ENCODE results near the gene MYL11.

MYL11 gene

DNA sequence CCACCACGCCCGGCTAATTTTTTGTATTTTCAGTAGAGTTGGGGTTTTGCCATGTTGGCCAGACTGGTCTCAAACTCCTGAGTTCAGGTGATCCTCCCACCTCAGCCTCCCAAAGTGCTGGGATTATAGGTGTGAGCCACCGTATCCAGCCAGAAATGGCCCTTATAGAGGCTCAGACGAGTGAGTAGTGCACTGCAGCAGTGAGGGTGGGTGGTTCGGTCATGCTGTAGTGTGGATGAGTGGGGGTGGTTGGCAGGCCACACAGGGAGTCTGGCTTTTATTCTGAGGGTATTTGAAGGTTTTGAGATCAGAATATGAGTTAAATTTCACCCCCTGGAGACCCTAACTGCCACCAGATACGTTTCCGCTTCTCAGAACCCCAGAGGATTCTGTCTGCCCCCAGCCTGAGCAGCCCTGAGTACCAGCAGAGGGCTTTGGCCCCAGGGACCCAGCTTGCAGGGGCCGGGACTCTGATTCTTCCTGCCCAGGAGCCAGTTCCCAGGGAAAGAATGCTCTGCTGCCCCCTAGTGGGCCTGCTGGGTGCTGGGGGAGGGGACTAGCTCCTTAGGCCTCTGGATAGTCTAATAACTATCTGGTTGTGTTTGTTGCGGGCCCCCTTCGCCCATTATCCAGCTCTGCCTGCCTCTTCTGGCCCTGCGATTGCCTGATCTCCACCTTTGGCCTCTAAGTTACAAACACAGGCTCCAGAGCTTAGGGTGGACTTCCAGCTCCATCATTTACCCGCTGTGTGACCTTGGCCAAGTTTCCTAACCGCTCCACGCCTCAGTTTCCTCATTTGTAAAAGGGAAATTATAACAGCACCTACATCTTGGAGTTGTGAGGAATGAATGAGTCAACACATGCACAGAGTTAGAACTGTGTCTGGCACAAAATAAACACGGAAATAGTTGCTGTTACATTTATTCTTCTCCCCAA is 34.8 kb downstream of the MYL11 start:
- no peak overlapping the region for H3K27ac ChIP-seq (ENCODE audit: low read length)
- H3K36me3 ChIP-seq (ENCODE audit: control insufficient read depth in 2 of 2, insufficient read depth in 2 of 2, low read length in 2 of 2), result peaks cover 13% of the 10 kb centered on the region in 2 donors
- no peaks in the 10 kb centered on the region for H3K27me3 ChIP-seq (ENCODE audit: control insufficient read depth in 1 of 2, insufficient read depth in 2 of 2, low read length in 2 of 2)
- H3K4me1 ChIP-seq (ENCODE audit: control insufficient read depth, insufficient read depth, low read length), result peaks cover 27% of the 10 kb centered on the region
- H3K9ac ChIP-seq (ENCODE audit: low read length in 2 of 2), result peak overlapping the region; percentile 7 to 36
- peak overlapping the region in 1 of 2 donors; percentile 47 for H3K4me3 ChIP-seq (ENCODE audit: low read length in 2 of 2)
- H3K9me3 ChIP-seq (ENCODE audit: control insufficient read depth in 2 of 2, low read length in 2 of 2), result no peaks in the 10 kb centered on the region

DNA sequence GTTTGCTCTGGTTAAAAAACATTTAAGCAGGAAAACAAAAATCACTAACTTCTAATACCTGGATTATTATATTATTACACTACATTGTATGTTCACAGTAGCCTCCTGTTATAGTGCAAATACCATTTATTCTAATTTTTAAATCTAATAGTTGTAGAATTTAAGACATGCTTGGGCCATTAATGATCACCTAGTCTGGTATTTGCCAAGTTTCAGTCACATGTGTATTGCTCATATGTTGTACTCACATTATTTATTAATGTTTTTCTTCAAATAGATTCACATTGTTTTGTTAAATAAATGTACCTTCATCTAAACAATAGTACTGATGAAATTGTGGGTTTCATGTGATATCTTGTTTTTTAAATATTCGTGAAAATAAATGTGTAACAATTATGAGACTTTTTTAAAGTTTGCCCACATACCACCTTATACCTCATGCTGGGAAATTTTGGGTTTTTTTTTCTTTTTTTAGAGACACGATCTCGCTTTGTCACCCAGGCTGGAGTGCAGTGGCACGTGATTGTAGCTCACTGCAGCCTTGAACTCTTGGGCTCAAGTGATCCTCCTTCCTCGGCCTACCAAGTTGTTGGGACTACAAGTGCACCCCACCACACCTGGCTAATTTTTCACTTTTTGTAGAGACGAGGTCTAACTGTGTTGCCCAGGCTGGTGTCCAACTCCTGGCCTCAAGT is 38.7 kb downstream of the MYL11 start:
- Histone ChIP-seq H3K4me3 (ENCODE audit: low read length in 2 of 2) (no peak overlapping the region), H3K36me3 (ENCODE audit: control insufficient read depth in 2 of 2, insufficient read depth in 2 of 2, low read length in 2 of 2) (peaks cover 13% of the 10 kb centered on the region in 2 donors), H3K9ac (ENCODE audit: low read length in 2 of 2) (no peak overlapping the region), H3K27ac (ENCODE audit: low read length) (no peak overlapping the region), H3K9me3 (ENCODE audit: control insufficient read depth in 2 of 2, low read length in 2 of 2) (no peaks in the 10 kb centered on the region), H3K27me3 (ENCODE audit: control insufficient read depth in 1 of 2, insufficient read depth in 2 of 2, low read length in 2 of 2) (no peaks in the 10 kb centered on the region), H3K4me1 (ENCODE audit: control insufficient read depth, insufficient read depth, low read length) (peaks cover 32% of the 10 kb centered on the region)

DNA sequence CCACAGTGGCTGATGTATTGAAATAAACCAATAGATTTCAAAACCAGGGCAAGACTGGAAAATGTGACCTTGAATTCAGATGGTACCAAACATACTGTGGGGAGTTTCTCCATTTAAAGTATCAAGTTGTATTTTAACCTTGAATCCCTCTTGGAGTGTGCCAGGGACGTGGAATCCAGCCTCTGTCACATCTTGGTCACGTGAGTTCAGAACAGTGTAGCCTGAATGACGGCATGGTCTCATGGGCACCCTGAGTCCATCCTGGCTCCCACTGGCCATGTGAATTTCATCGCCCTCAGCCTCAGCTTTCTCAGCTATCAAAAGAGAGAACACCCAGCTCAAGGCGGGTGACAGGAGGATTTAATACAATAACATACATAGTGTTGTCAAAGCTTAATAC is 39.6 kb downstream of the MYL11 start:
- Histone ChIP-seq H3K9me3 (ENCODE audit: control insufficient read depth in 2 of 2, low read length in 2 of 2) (no peaks in the 10 kb centered on the region), H3K36me3 (ENCODE audit: control insufficient read depth in 2 of 2, insufficient read depth in 2 of 2, low read length in 2 of 2) (peaks cover 13% of the 10 kb centered on the region in 2 donors), H3K4me1 (ENCODE audit: control insufficient read depth, insufficient read depth, low read length) (peaks cover 27% of the 10 kb centered on the region), H3K27ac (ENCODE audit: low read length) (no peak overlapping the region), H3K27me3 (ENCODE audit: control insufficient read depth in 1 of 2, insufficient read depth in 2 of 2, low read length in 2 of 2) (no peaks in the 10 kb centered on the region), H3K9ac (ENCODE audit: low read length in 2 of 2) (no peak overlapping the region), H3K4me3 (ENCODE audit: low read length in 2 of 2) (no peak overlapping the region)

- Histone ChIP-seq H3K4me1 (ENCODE audit: control insufficient read depth, insufficient read depth, low read length) (peaks cover 20% of the 10 kb centered on the region), H3K36me3 (ENCODE audit: control insufficient read depth in 2 of 2, insufficient read depth in 2 of 2, low read length in 2 of 2) (peaks cover 13% of the 10 kb centered on the region in 2 donors), H3K9ac (ENCODE audit: low read length in 2 of 2) (peak overlapping the region in 1 of 2 donors; percentile 21), H3K4me3 (ENCODE audit: low read length in 2 of 2) (no peak overlapping the region), H3K9me3 (ENCODE audit: control insufficient read depth in 2 of 2, low read length in 2 of 2) (no peaks in the 10 kb centered on the region), H3K27ac (ENCODE audit: low read length) (no peak overlapping the region), H3K27me3 (ENCODE audit: control insufficient read depth in 1 of 2, insufficient read depth in 2 of 2, low read length in 2 of 2) (no peaks in the 10 kb centered on the region)
Observed at GRCh38 chr16:30416047-30416603, 41.5 kb downstream of the MYL11 start.

DNA sequence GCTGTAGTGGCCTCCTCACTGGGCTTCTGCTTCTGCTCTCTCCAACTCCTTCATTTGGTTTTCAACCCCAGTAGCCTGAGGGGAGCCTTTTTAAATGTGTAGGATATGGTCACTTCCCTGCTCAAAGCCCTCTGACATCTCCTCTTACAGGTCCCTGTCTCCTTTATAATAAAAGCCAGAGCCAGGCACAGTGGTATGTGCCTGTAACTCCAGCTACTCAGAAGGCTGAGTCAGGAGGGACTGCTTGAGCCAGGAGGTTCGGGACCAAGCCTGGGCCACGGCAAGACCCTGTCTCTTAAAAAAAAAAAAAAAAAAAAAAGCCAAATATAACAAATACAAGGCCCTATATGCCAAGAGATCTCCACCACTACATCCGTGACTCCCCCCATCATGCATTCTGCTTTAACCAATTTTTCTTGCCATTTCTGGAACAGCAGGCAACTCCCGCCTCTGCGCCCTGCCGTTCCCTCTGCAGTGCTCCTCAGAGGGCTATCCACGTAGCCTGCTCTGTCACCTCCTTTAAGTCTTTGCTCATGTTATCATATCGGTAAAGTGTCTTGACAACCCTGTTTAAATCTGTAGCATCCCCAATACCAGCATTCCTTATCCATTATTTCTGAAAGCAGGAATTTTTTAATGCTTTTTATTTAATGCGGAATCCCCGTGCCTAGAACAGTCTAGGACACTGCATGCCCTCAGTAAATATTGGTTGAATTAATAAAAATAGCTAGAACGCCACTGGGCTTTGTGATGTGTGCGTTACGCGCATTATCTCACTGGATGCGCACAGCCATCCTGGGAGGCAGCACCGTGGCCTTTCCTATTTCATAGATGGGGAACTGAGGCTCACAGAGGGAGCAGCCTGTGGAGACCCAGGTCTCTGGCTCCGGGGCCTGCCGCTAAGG is 42.3 kb downstream of the MYL11 start:
- peak overlapping the region; percentile 60 to 79 for H3K4me3 ChIP-seq (ENCODE audit: low read length in 2 of 2)
- H3K9me3 ChIP-seq (ENCODE audit: control insufficient read depth in 2 of 2, low read length in 2 of 2), result no peaks in the 10 kb centered on the region
- peaks cover 20% of the 10 kb centered on the region for H3K4me1 ChIP-seq (ENCODE audit: control insufficient read depth, insufficient read depth, low read length)
- H3K27ac ChIP-seq (ENCODE audit: low read length), result peak overlapping the region; percentile 18
- peaks cover 10 to 11% of the 10 kb centered on the region in 2 donors for H3K36me3 ChIP-seq (ENCODE audit: control insufficient read depth in 2 of 2, insufficient read depth in 2 of 2, low read length in 2 of 2)
- H3K9ac ChIP-seq (ENCODE audit: low read length in 2 of 2), result peak overlapping the region; percentile 60 to 64
- no peaks in the 10 kb centered on the region for H3K27me3 ChIP-seq (ENCODE audit: control insufficient read depth in 1 of 2, insufficient read depth in 2 of 2, low read length in 2 of 2)

GRCh38 chr16:30417529-30418349 is 43.1 kb downstream of the MYL11 start:
- peak overlapping the region; percentile 60 to 79 for H3K4me3 ChIP-seq (ENCODE audit: low read length in 2 of 2)
- peak overlapping the region; percentile 58 for H3K27ac ChIP-seq (ENCODE audit: low read length)

DNA sequence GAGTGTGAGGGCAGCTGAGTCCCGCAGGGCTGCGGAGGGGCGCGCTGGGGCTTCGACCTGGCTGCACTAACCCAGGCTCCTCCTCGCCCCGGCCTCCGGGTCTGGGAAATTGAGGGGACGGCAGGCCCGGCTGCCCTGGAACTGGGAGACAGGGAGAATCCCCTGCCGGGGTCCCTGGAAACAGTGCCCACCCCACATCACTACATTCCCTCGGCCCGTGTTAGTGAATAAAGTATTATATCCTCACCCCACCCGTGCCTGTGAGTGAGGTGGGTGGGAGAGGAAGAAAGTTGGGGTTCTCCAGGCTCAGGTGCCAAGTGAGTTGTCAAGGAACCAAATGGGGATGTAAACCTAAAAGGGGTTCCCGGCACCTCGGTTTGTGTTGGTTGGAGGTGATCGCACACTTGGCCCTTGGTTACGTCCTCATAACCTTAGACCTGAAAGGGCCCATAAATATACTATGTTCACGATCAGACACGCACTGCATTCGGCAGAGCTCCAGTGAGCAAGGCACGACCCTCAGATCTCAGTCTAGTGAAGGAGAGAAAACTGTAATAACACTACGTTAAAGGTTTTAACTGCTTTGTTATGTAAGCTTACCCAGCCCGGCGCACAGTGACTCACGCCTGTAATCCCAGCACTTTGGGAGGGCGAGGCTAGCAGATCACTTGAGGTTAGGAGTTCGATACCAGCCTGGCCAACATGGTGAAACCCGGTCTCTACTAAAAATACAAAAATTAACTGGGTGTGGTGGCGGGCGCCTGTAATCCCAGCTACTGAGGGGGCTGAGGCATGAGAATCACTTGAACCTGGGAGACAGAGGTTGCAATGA is 44.0 kb downstream of the MYL11 start:
- Histone ChIP-seq H3K36me3 (ENCODE audit: control insufficient read depth in 2 of 2, insufficient read depth in 2 of 2, low read length in 2 of 2) (peaks cover 12% of the 10 kb centered on the region in 2 donors), H3K9ac (ENCODE audit: low read length in 2 of 2) (peak overlapping the region; percentile 51 to 57), H3K27ac (ENCODE audit: low read length) (peak overlapping the region; percentile 58), H3K27me3 (ENCODE audit: control insufficient read depth in 1 of 2, insufficient read depth in 2 of 2, low read length in 2 of 2) (no peaks in the 10 kb centered on the region), H3K4me1 (ENCODE audit: control insufficient read depth, insufficient read depth, low read length) (peaks cover 18% of the 10 kb centered on the region), H3K9me3 (ENCODE audit: control insufficient read depth in 2 of 2, low read length in 2 of 2) (no peaks in the 10 kb centered on the region), H3K4me3 (ENCODE audit: low read length in 2 of 2) (peak overlapping the region; percentile 60 to 79)

More at GRCh38 chr16:30417529-30418349, 43.1 kb downstream of the MYL11 start:
- Histone ChIP-seq H3K4me1 (ENCODE audit: control insufficient read depth, insufficient read depth, low read length) (peaks cover 18% of the 10 kb centered on the region), H3K9me3 (ENCODE audit: control insufficient read depth in 2 of 2, low read length in 2 of 2) (no peaks in the 10 kb centered on the region), H3K36me3 (ENCODE audit: control insufficient read depth in 2 of 2, insufficient read depth in 2 of 2, low read length in 2 of 2) (peaks cover 12 to 13% of the 10 kb centered on the region in 2 donors), H3K9ac (ENCODE audit: low read length in 2 of 2) (peak overlapping the region; percentile 60 to 64), H3K27me3 (ENCODE audit: control insufficient read depth in 1 of 2, insufficient read depth in 2 of 2, low read length in 2 of 2) (no peaks in the 10 kb centered on the region)

GRCh38 chr16:30421010-30421409 is 46.4 kb downstream of the MYL11 start:
- no peak overlapping the region for H3K9ac ChIP-seq (ENCODE audit: low read length in 2 of 2)
- H3K9me3 ChIP-seq (ENCODE audit: control insufficient read depth in 2 of 2, low read length in 2 of 2), result no peaks in the 10 kb centered on the region
- H3K36me3 ChIP-seq (ENCODE audit: control insufficient read depth in 2 of 2, insufficient read depth in 2 of 2, low read length in 2 of 2), result peaks cover 8 to 13% of the 10 kb centered on the region in 2 donors
- peaks cover 18% of the 10 kb centered on the region for H3K4me1 ChIP-seq (ENCODE audit: control insufficient read depth, insufficient read depth, low read length)
- H3K4me3 ChIP-seq (ENCODE audit: low read length in 2 of 2), result no peak overlapping the region
- no peaks in the 10 kb centered on the region for H3K27me3 ChIP-seq (ENCODE audit: control insufficient read depth in 1 of 2, insufficient read depth in 2 of 2, low read length in 2 of 2)
- H3K27ac ChIP-seq (ENCODE audit: low read length), result no peak overlapping the region

Measured in stomach smooth muscle (tissue), 2 donors.